Astrocyte (in vitro differentiated cells and primary cell): ENCODE results near the gene C2orf92.

ENCODE experiments used
- CTCF ChIP-seq: IDR thresholded peaks from 2 replicates; pipeline ENCODE4 v1.5.1; 2011; ENCODE audit warnings: low read depth, mild to moderate bottlenecking, inconsistent platforms, low read length, moderate library complexity; ENCODE audit not compliant: insufficient read depth
- EZH2 ChIP-seq: IDR thresholded peaks from 2 replicates; pipeline ENCODE4 v1.6.1; 2012; ENCODE audit warnings: mild to moderate bottlenecking, low read length, inconsistent platforms; ENCODE audit not compliant: insufficient read depth

GRCh38 chr2:97711394-97711711 lies 41.8 kb downstream of the C2orf92 start:
- no peak for TF ChIP-seq CTCF
- TF ChIP-seq EZH2 = no peak
